ENCODE measurements around the gene MYO3B. TPM values are rescaled to one million over a fixed set of nuclear protein-coding genes. Genes with fewer than 3 reads are reported as not detected.

Gene MYO3B
- total and polyA plus RNA-seq, 2 donors (not counting 3 experiments of a cell fraction or from before 2014, with no cell fraction given): 0.03 TPM; not detected in 1

GRCh38 chr2:170495896-170496295 lies 317.9 kb downstream of the MYO3B start:
- dilution Hi-C loops (cut with MboI; ENCODE audit: extremely low pct_ligation_motif_present, low sequenced_read_pairs): no loop called here

More at GRCh38 chr2:170495896-170496295, 317.9 kb downstream of the MYO3B start:
- TF ChIP-seq MAX (IDR thresholded peaks at IDR 0.05; ENCODE audit: insufficient read depth, insufficient read length): no peak
- TF ChIP-seq CTCF (IDR thresholded peaks at IDR 0.05; ENCODE audit: extremely low read depth in 1 of 2, insufficient read depth in 1 of 2, low read depth in 1 of 2, low read length in 2 of 2): no peak
- TF ChIP-seq POLR2AphosphoS5 (IDR thresholded peaks at IDR 0.05; ENCODE audit: insufficient read depth, low read depth, low read length): no peak
- no peak for TF ChIP-seq POLR2A (IDR thresholded peaks at IDR 0.05; ENCODE audit: low read depth, low read length)
- TF ChIP-seq EZH2 (IDR thresholded peaks at IDR 0.05; ENCODE audit: borderline replicate concordance, low read depth, low read length, severe bottlenecking): no peak
- TF ChIP-seq JUN (IDR thresholded peaks at IDR 0.05; ENCODE audit: borderline replicate concordance, insufficient read depth, insufficient read length, low read depth): no peak
- no peak for TF ChIP-seq MYC (IDR thresholded peaks at IDR 0.05; ENCODE audit: low read depth, low read length)
- no peak for TF ChIP-seq FOS (IDR thresholded peaks at IDR 0.05; ENCODE audit: borderline replicate concordance, insufficient read depth, low read length)
- TF ChIP-seq GATA2 (IDR thresholded peaks at IDR 0.05; ENCODE audit: insufficient read depth, insufficient read length, low read depth, low read length): no peak
- no peak overlapping the region for H3K27ac ChIP-seq (ENCODE audit: insufficient read depth, low read depth, low read length)
- FAIRE-seq: no peak
- H3K4me1 ChIP-seq (ENCODE audit: control insufficient read depth, extremely low read depth, insufficient read depth, low read length): no peaks in the 10 kb centered on the region
- no peak overlapping the region for H3K4me3 ChIP-seq (replicated peaks in 1 of 3; ENCODE audit: insufficient read depth in 1 of 3, low read depth in 1 of 3, low read length in 3 of 3)
- H3K9ac ChIP-seq (replicated peaks; ENCODE audit: extremely low read depth, insufficient read depth, low read length): no peak overlapping the region
- no peaks in the 10 kb centered on the region for H4K20me1 ChIP-seq (replicated peaks; ENCODE audit: control insufficient read depth, extremely low read depth, insufficient read depth, low read length)
- no peaks in the 10 kb centered on the region for H3K9me3 ChIP-seq (replicated peaks; ENCODE audit: control insufficient read depth, insufficient read depth, low read length)
- no peak for DNase-seq (ENCODE audit: low read depth, low spot score)
- BruUV-seq (replicated peaks): no TSS peak
- no peaks in the 10 kb centered on the region for H3K27me3 ChIP-seq (ENCODE audit: control insufficient read depth in 2 of 2, insufficient read depth in 2 of 2, low read length in 2 of 2)
- no peaks in the 10 kb centered on the region for H3K36me3 ChIP-seq (ENCODE audit: control insufficient read depth in 2 of 2, extremely low read depth in 1 of 2, insufficient read depth in 2 of 2, low read length in 2 of 2)
- no peak overlapping the region for H2AFZ ChIP-seq (ENCODE audit: low read depth, low read length)
- CTCF ChIA-PET: no interaction called here
- H3K4me2 ChIP-seq (ENCODE audit: insufficient read depth, low read length): no peak overlapping the region
- POLR2A ChIA-PET: no interaction called here
- no peaks in the 10 kb centered on the region for H3K9me1 ChIP-seq (replicated peaks; ENCODE audit: control insufficient read depth, extremely low read depth, insufficient read depth, low read length)
- H3K79me2 ChIP-seq (ENCODE audit: control insufficient read depth, insufficient read depth, low read length): no peaks in the 10 kb centered on the region
- intact Hi-C loops (cut with micrococcal nuclease): no loop called here
